ENCODE measurements around the gene TM9SF3.
A peak's percentile ranks its signal among the peaks of the same experiment; 100 is the strongest.

Gene TM9SF3

GRCh38 chr10:96586419-96587263 lies at the start of gene TM9SF3:
TM9SF3 (minus strand) TSS chr10:96587012; CDS start chr10:96586835, 177 bp downstream.
- no peaks in the 10 kb centered on the region for H3K36me3 ChIP-seq (ENCODE audit: insufficient read depth, low read depth, low read length)
- peak within 1 kb of the TSS; percentile 94 for H3K9ac ChIP-seq (ENCODE audit: low read depth, low read length)
- no peaks in the 10 kb centered on the region for H3K9me3 ChIP-seq (ENCODE audit: insufficient read depth, low read depth, low read length)
- H3K27me3 ChIP-seq (ENCODE audit: insufficient read depth, low read length): no peaks in the 10 kb centered on the region
- peak within 1 kb of the TSS; percentile 87 for H3K27ac ChIP-seq (ENCODE audit: low read length)
- H3K4me3 ChIP-seq (ENCODE audit: low read length): peak within 1 kb of the TSS; percentile 88
- H3K4me1 ChIP-seq (ENCODE audit: insufficient read depth, low read length): peaks cover 19% of the 10 kb centered on the region

- no peaks in the 10 kb centered on the region for H3K9me3 ChIP-seq (ENCODE audit: insufficient read depth, low read depth, low read length)
- no peak overlapping the region for H3K4me3 ChIP-seq (ENCODE audit: low read length)
- no peaks in the 10 kb centered on the region for H3K36me3 ChIP-seq (ENCODE audit: insufficient read depth, low read depth, low read length)
- no peak overlapping the region for H3K27ac ChIP-seq (ENCODE audit: low read length)
- no peaks in the 10 kb centered on the region for H3K27me3 ChIP-seq (ENCODE audit: insufficient read depth, low read length)
- H3K4me1 ChIP-seq (ENCODE audit: insufficient read depth, low read length): no peaks in the 10 kb centered on the region
- H3K9ac ChIP-seq (ENCODE audit: low read depth, low read length): no peak overlapping the region
These were observed 49.7 kb upstream of the TM9SF3 start for GRCh38 chr10:96636551-96636950.

- no peaks in the 10 kb centered on the region for H3K27me3 ChIP-seq (ENCODE audit: insufficient read depth, low read length)
- no peak overlapping the region for H3K27ac ChIP-seq (ENCODE audit: low read length)
- H3K9me3 ChIP-seq (ENCODE audit: insufficient read depth, low read depth, low read length): no peaks in the 10 kb centered on the region
- H3K36me3 ChIP-seq (ENCODE audit: insufficient read depth, low read depth, low read length): no peaks in the 10 kb centered on the region
- H3K4me1 ChIP-seq (ENCODE audit: insufficient read depth, low read length): no peaks in the 10 kb centered on the region
- no peak overlapping the region for H3K4me3 ChIP-seq (ENCODE audit: low read length)
- H3K9ac ChIP-seq (ENCODE audit: low read depth, low read length): no peak overlapping the region
These were observed 46.3 kb upstream of the TM9SF3 start for GRCh38 chr10:96632974-96633710.

- Histone ChIP-seq H3K4me1 (ENCODE audit: insufficient read depth, low read length) (no peaks in the 10 kb centered on the region), H3K9me3 (ENCODE audit: insufficient read depth, low read depth, low read length) (no peaks in the 10 kb centered on the region), H3K4me3 (ENCODE audit: low read length) (no peak overlapping the region), H3K27ac (ENCODE audit: low read length) (no peak overlapping the region), H3K36me3 (ENCODE audit: insufficient read depth, low read depth, low read length) (no peaks in the 10 kb centered on the region), H3K27me3 (ENCODE audit: insufficient read depth, low read length) (no peaks in the 10 kb centered on the region), H3K9ac (ENCODE audit: low read depth, low read length) (no peak overlapping the region)
These were observed 40.5 kb upstream of the TM9SF3 start for GRCh38 chr10:96627292-96627691.

GRCh38 chr10:96626795-96627194 lies 40.0 kb upstream of the TM9SF3 start:
- H3K27me3 ChIP-seq (ENCODE audit: insufficient read depth, low read length): no peaks in the 10 kb centered on the region
- no peak overlapping the region for H3K27ac ChIP-seq (ENCODE audit: low read length)
- no peaks in the 10 kb centered on the region for H3K36me3 ChIP-seq (ENCODE audit: insufficient read depth, low read depth, low read length)
- no peaks in the 10 kb centered on the region for H3K9me3 ChIP-seq (ENCODE audit: insufficient read depth, low read depth, low read length)
- no peak overlapping the region for H3K4me3 ChIP-seq (ENCODE audit: low read length)
- no peak overlapping the region for H3K9ac ChIP-seq (ENCODE audit: low read depth, low read length)
- H3K4me1 ChIP-seq (ENCODE audit: insufficient read depth, low read length): no peaks in the 10 kb centered on the region

GRCh38 chr10:96625173-96625572 lies 38.4 kb upstream of the TM9SF3 start:
- H3K36me3 ChIP-seq (ENCODE audit: insufficient read depth, low read depth, low read length): no peaks in the 10 kb centered on the region
- H3K4me1 ChIP-seq (ENCODE audit: insufficient read depth, low read length): no peaks in the 10 kb centered on the region

GRCh38 chr10:96622013-96622787 lies 35.4 kb upstream of the TM9SF3 start:
- Histone ChIP-seq H3K9ac (ENCODE audit: low read depth, low read length) (no peak overlapping the region), H3K27me3 (ENCODE audit: insufficient read depth, low read length) (no peaks in the 10 kb centered on the region), H3K36me3 (ENCODE audit: insufficient read depth, low read depth, low read length) (no peaks in the 10 kb centered on the region), H3K27ac (ENCODE audit: low read length) (no peak overlapping the region), H3K9me3 (ENCODE audit: insufficient read depth, low read depth, low read length) (no peaks in the 10 kb centered on the region; the same call in 1 of the 2 replicates), H3K4me1 (ENCODE audit: insufficient read depth, low read length) (no peaks in the 10 kb centered on the region), H3K4me3 (ENCODE audit: low read length) (no peak overlapping the region)

More at GRCh38 chr10:96625173-96625572, 38.4 kb upstream of the TM9SF3 start:
- no peak overlapping the region for H3K27ac ChIP-seq (ENCODE audit: low read length)
- no peak overlapping the region for H3K9ac ChIP-seq (ENCODE audit: low read depth, low read length)
- no peaks in the 10 kb centered on the region for H3K9me3 ChIP-seq (ENCODE audit: insufficient read depth, low read depth, low read length)
- H3K27me3 ChIP-seq (ENCODE audit: insufficient read depth, low read length): no peaks in the 10 kb centered on the region
- H3K4me3 ChIP-seq (ENCODE audit: low read length): no peak overlapping the region

GRCh38 chr10:96619796-96620773 lies 33.3 kb upstream of the TM9SF3 start:
- H3K36me3 ChIP-seq (ENCODE audit: insufficient read depth, low read depth, low read length): no peaks in the 10 kb centered on the region
- H3K27ac ChIP-seq (ENCODE audit: low read length): no peak overlapping the region
- H3K4me3 ChIP-seq (ENCODE audit: low read length): no peak overlapping the region
- H3K9ac ChIP-seq (ENCODE audit: low read depth, low read length): no peak overlapping the region
- no peaks in the 10 kb centered on the region for H3K27me3 ChIP-seq (ENCODE audit: insufficient read depth, low read length)
- H3K4me1 ChIP-seq (ENCODE audit: insufficient read depth, low read length): peaks cover 6% of the 10 kb centered on the region; the same call in 1 of the 2 replicates
- H3K9me3 ChIP-seq (ENCODE audit: insufficient read depth, low read depth, low read length): no peaks in the 10 kb centered on the region; the same call in 1 of the 2 replicates

GRCh38 chr10:96619120-96619519 lies 32.3 kb upstream of the TM9SF3 start:
- H3K4me1 ChIP-seq (ENCODE audit: insufficient read depth, low read length): peaks cover 6% of the 10 kb centered on the region; the same call in 1 of the 2 replicates
- no peak overlapping the region for H3K4me3 ChIP-seq (ENCODE audit: low read length)
- H3K9ac ChIP-seq (ENCODE audit: low read depth, low read length): no peak overlapping the region
- H3K27ac ChIP-seq (ENCODE audit: low read length): no peak overlapping the region
- no peaks in the 10 kb centered on the region for H3K27me3 ChIP-seq (ENCODE audit: insufficient read depth, low read length)
- no peaks in the 10 kb centered on the region for H3K36me3 ChIP-seq (ENCODE audit: insufficient read depth, low read depth, low read length)
- no peaks in the 10 kb centered on the region; the same call in 1 of the 2 replicates for H3K9me3 ChIP-seq (ENCODE audit: insufficient read depth, low read depth, low read length)

- Histone ChIP-seq H3K27me3 (ENCODE audit: insufficient read depth, low read length) (no peaks in the 10 kb centered on the region), H3K36me3 (ENCODE audit: insufficient read depth, low read depth, low read length) (no peaks in the 10 kb centered on the region), H3K4me1 (ENCODE audit: insufficient read depth, low read length) (peaks cover 6% of the 10 kb centered on the region; the same call in 1 of the 2 replicates), H3K9me3 (ENCODE audit: insufficient read depth, low read depth, low read length) (no peaks in the 10 kb centered on the region; the same call in 1 of the 2 replicates), H3K27ac (ENCODE audit: low read length) (no peak overlapping the region), H3K9ac (ENCODE audit: low read depth, low read length) (no peak overlapping the region), H3K4me3 (ENCODE audit: low read length) (no peak overlapping the region)
These were observed 31.8 kb upstream of the TM9SF3 start for GRCh38 chr10:96618653-96619052.
